ENCODE results near the gene FAM169A.

Gene FAM169A

DNA sequence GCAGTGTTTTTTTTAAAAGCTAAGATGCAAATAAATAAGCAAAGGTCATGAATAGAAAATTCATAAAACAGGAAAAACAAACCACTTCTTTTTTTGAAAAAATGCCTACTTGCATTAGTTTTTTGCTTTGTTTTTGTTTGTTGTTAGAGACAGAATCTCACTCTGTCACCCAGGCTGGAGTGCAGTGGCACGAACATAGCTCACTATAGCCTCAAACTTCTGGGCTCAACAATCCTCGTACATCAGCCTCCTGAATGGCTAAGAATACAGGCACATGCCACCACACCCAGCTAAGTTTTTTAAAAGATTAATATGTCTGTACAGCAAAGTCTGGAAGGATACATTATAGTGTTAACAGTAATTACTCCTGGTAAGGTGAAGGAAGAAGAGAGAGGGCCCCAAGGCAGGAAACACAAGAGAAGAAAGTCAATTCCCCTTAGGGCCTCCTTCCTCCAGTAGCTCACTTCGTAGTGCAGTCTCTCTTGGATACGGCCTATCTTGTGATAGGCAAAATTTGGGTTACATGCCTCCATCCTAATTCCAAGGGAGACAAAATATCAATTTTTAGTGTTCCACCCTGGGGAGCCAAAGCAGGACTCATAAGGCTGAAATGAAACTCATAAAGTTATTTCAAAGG lies 15.3 kb downstream of the FAM169A start:
- no peaks in the 10 kb centered on the region for H3K36me3 ChIP-seq (ENCODE audit: control insufficient read depth, insufficient read depth, low read length)
- H3K9me3 ChIP-seq (ENCODE audit: control insufficient read depth, low read length) = no peaks in the 10 kb centered on the region
- H3K27me3 ChIP-seq (ENCODE audit: control insufficient read depth, insufficient read depth, low read length, poor library complexity, severe bottlenecking) = no peaks in the 10 kb centered on the region
- H3K27ac ChIP-seq (ENCODE audit: insufficient read depth, low read depth, low read length, poor library complexity, severe bottlenecking) = no peak overlapping the region
- WGBS, 2 experiments = 91% methylated on average over 4 of the region's 4 CpGs
- no peak overlapping the region for H3K4me3 ChIP-seq (ENCODE audit: insufficient read depth, low read depth, low read length)
- H3K4me1 ChIP-seq (ENCODE audit: control insufficient read depth, insufficient read depth, low read length) = no peaks in the 10 kb centered on the region

DNA sequence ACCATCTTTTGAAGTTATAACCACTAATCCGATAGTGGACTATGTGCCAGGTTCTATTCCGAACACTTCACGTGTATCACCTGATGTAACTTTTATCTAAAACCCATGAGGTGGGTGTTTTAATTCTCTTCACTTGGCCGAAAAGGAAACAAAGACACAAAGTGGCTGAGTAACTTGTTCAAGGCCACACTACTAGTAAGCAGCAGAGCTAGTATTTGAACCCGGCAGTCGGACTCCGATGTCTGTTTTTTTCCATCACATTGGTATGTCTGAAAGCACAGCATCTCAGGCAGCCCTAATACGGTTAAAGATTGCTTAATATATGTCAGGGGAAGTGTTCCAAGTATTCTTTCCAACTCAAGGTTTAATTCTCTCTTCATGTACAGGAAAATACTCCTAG lies 16.2 kb downstream of the FAM169A start:
- Histone ChIP-seq H3K9me3 (ENCODE audit: control insufficient read depth, low read length) (no peaks in the 10 kb centered on the region), H3K4me1 (ENCODE audit: control insufficient read depth, insufficient read depth, low read length) (no peaks in the 10 kb centered on the region), H3K36me3 (ENCODE audit: control insufficient read depth, insufficient read depth, low read length) (no peaks in the 10 kb centered on the region), H3K27ac (ENCODE audit: insufficient read depth, low read depth, low read length, poor library complexity, severe bottlenecking) (no peak overlapping the region), H3K27me3 (ENCODE audit: control insufficient read depth, insufficient read depth, low read length, poor library complexity, severe bottlenecking) (no peaks in the 10 kb centered on the region), H3K4me3 (ENCODE audit: insufficient read depth, low read depth, low read length) (no peak overlapping the region)
- 95% methylated on average over 7 to 8 of the region's 8 CpGs for WGBS, 2 experiments

DNA sequence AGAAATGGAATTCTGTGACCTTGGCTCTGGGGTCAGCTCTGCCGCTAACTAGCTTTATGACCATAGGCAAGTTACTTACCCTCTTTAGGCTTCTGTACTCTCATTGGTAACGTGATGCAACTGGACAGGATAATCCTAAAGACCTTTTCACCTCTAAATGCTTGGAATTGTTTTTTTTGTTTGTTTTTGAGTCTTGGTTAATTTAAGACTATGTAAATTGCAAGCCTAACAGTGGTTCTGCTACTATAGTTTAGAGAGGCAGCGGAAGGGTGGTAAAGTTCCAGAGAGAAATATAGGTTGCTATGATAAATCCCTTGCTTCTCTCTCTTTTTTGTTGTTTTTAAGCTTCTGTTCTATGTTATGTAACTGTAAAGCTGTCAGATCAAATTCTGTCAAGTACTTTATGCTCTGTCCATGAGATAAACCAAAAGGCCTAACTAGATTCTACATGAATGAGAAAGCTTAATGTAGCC lies 17.6 kb downstream of the FAM169A start:
- Histone ChIP-seq H3K27ac (ENCODE audit: insufficient read depth, low read depth, low read length, poor library complexity, severe bottlenecking) (no peak overlapping the region), H3K4me3 (ENCODE audit: insufficient read depth, low read depth, low read length) (no peak overlapping the region), H3K36me3 (ENCODE audit: control insufficient read depth, insufficient read depth, low read length) (no peaks in the 10 kb centered on the region), H3K27me3 (ENCODE audit: control insufficient read depth, insufficient read depth, low read length, poor library complexity, severe bottlenecking) (no peaks in the 10 kb centered on the region), H3K4me1 (ENCODE audit: control insufficient read depth, insufficient read depth, low read length) (no peaks in the 10 kb centered on the region), H3K9me3 (ENCODE audit: control insufficient read depth, low read length) (no peaks in the 10 kb centered on the region)
- WGBS, 2 experiments = 86 to 95% methylated on average over 3 of the region's 3 CpGs

DNA sequence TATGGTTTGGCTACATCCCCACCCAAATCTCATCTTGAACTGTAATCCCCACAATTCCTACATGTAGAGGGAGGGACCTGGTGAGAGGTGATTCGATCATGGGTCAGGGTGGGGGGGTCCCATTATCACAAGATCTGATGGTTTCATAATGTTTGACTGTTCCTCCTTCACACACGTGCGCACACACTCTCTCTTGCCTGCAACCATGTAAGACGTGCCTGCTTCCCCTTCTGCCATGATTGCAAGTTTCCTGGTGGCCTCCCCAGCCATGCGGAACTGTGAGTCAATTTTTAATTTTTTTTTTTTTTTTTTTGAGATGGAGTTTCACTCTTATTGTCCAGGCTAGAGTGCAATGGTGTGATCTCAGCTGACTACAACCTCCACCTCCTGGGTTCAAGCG lies 27.0 kb downstream of the FAM169A start:
- no peaks in the 10 kb centered on the region for H3K4me1 ChIP-seq (ENCODE audit: control insufficient read depth, insufficient read depth, low read length)
- no peak overlapping the region for H3K4me3 ChIP-seq (ENCODE audit: insufficient read depth, low read depth, low read length)
- no peaks in the 10 kb centered on the region for H3K9me3 ChIP-seq (ENCODE audit: control insufficient read depth, low read length)
- 95% methylated on average over 6 of the region's 6 CpGs for WGBS, 2 experiments
- H3K27ac ChIP-seq (ENCODE audit: insufficient read depth, low read depth, low read length, poor library complexity, severe bottlenecking) = no peak overlapping the region
- no peaks in the 10 kb centered on the region for H3K27me3 ChIP-seq (ENCODE audit: control insufficient read depth, insufficient read depth, low read length, poor library complexity, severe bottlenecking)
- no peaks in the 10 kb centered on the region for H3K36me3 ChIP-seq (ENCODE audit: control insufficient read depth, insufficient read depth, low read length)

DNA sequence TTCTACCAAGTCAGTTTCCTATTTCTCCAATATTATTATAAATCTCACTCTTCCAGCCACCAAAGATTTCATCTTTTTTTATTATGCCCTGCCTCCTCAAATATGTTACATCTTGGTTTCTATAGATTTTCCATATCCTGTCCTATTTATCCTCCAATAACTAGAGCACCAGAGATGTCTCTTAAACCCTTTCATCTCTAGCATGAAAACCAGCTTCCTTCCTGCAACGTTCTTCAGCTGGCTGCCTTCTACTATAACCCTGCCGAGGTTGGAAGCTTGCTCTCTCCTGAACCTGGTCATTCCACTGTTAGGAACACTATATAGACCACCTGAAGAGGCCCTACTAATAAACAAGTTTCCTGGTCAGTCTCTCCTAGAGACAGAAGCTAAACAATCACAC lies 27.9 kb downstream of the FAM169A start:
- Histone ChIP-seq H3K27ac (ENCODE audit: insufficient read depth, low read depth, low read length, poor library complexity, severe bottlenecking) (no peak overlapping the region), H3K27me3 (ENCODE audit: control insufficient read depth, insufficient read depth, low read length, poor library complexity, severe bottlenecking) (no peaks in the 10 kb centered on the region), H3K9me3 (ENCODE audit: control insufficient read depth, low read length) (no peaks in the 10 kb centered on the region), H3K4me1 (ENCODE audit: control insufficient read depth, insufficient read depth, low read length) (no peaks in the 10 kb centered on the region), H3K4me3 (ENCODE audit: insufficient read depth, low read depth, low read length) (no peak overlapping the region), H3K36me3 (ENCODE audit: control insufficient read depth, insufficient read depth, low read length) (no peaks in the 10 kb centered on the region)
- 87 to 95% methylated on average over 2 of the region's 2 CpGs for WGBS, 2 experiments

DNA sequence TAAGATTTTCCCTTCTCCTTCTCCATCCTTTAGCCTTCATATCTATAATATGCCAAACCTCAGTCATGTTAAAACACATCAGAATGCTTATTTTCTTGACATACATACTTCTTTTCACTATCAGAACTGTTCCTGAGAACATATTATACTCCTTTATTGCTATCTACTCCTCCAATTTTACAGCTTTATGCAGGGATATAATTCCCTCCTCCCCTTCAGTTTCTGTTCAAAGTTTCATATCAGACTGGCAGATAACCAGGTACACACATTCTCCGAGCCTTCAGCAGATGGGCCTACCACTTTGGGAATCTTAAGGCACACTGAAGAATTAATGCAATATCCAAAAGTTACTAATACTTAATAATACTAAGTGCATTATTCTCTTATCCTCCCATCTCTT lies 29.1 kb downstream of the FAM169A start:
- no peaks in the 10 kb centered on the region for H3K4me1 ChIP-seq (ENCODE audit: control insufficient read depth, insufficient read depth, low read length)
- no peak overlapping the region for H3K4me3 ChIP-seq (ENCODE audit: insufficient read depth, low read depth, low read length)
- no peaks in the 10 kb centered on the region for H3K9me3 ChIP-seq (ENCODE audit: control insufficient read depth, low read length)
- H3K27me3 ChIP-seq (ENCODE audit: control insufficient read depth, insufficient read depth, low read length, poor library complexity, severe bottlenecking) = no peaks in the 10 kb centered on the region
- H3K27ac ChIP-seq (ENCODE audit: insufficient read depth, low read depth, low read length, poor library complexity, severe bottlenecking) = no peak overlapping the region
- WGBS, 2 experiments = 79 to 82% methylated on average over 1 of the region's 1 CpG
- H3K36me3 ChIP-seq (ENCODE audit: control insufficient read depth, insufficient read depth, low read length) = no peaks in the 10 kb centered on the region

DNA sequence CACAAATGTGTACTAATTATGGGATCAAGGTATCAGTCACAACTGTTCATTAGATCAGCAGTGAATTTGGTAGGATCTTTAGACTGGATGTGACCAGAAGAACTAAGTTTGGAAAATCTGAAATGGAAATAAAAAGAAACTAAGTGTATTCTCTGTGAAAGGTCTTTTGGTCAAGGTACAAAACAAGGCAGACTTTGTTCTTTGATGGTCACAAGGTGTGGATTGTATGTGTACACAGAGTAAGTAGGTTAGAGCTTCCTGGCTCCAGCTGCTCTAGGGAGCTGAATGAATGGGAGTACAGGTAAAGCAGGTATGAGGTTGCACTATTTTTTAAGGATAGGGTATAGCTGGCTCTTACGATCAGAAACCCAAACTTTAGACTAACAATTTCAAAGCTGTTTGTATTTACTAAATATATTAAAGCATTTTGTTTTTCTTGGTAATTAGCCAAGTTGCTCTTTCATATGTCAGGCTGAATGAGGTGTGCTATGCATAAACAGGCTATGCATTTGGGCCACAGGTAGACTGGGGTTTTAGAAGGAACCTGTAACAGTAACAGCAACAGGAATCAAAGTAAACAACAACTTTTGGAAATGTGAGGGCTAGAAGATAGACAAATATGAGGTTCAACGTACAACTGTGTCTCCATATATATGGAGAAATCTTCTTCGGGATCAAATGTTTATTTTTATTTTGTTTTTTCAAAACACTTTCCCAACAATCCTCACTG lies 32.5 kb downstream of the FAM169A start:
- no peaks in the 10 kb centered on the region for H3K27me3 ChIP-seq (ENCODE audit: control insufficient read depth, insufficient read depth, low read length, poor library complexity, severe bottlenecking)
- no peaks in the 10 kb centered on the region for H3K4me1 ChIP-seq (ENCODE audit: control insufficient read depth, insufficient read depth, low read length)
- no peaks in the 10 kb centered on the region for H3K36me3 ChIP-seq (ENCODE audit: control insufficient read depth, insufficient read depth, low read length)
- 81 to 100% methylated on average over 1 to 2 of the region's 3 CpGs for WGBS, 2 experiments
- no peak overlapping the region for H3K4me3 ChIP-seq (ENCODE audit: insufficient read depth, low read depth, low read length)
- no peak overlapping the region for H3K27ac ChIP-seq (ENCODE audit: insufficient read depth, low read depth, low read length, poor library complexity, severe bottlenecking)
- no peaks in the 10 kb centered on the region for H3K9me3 ChIP-seq (ENCODE audit: control insufficient read depth, low read length)

DNA sequence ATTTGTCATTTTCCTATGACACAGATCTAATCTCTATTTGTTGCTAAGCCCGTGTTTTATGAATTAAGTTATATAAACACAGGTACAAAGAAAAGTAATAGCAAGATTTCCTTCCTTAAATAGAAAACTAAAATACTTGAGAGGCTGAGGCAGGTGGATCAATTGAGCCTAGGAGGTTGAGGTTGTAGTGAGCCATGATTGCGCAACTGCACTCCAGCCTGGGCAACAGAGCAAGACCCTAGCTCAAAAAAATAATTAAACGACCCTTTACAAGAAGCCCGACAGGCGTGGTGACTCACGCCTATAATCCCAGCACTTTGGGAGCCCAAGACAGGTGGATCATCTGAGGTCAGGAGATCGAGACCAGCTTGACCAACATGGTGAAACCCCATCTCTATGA lies 36.8 kb downstream of the FAM169A start:
- Histone ChIP-seq H3K36me3 (ENCODE audit: control insufficient read depth, insufficient read depth, low read length) (no peaks in the 10 kb centered on the region), H3K27me3 (ENCODE audit: control insufficient read depth, insufficient read depth, low read length, poor library complexity, severe bottlenecking) (no peaks in the 10 kb centered on the region), H3K4me1 (ENCODE audit: control insufficient read depth, insufficient read depth, low read length) (no peaks in the 10 kb centered on the region), H3K27ac (ENCODE audit: insufficient read depth, low read depth, low read length, poor library complexity, severe bottlenecking) (no peak overlapping the region), H3K9me3 (ENCODE audit: control insufficient read depth, low read length) (no peaks in the 10 kb centered on the region), H3K4me3 (ENCODE audit: insufficient read depth, low read depth, low read length) (no peak overlapping the region)
- WGBS, 2 experiments = 93 to 95% methylated on average over 6 to 7 of the region's 7 CpGs

DNA sequence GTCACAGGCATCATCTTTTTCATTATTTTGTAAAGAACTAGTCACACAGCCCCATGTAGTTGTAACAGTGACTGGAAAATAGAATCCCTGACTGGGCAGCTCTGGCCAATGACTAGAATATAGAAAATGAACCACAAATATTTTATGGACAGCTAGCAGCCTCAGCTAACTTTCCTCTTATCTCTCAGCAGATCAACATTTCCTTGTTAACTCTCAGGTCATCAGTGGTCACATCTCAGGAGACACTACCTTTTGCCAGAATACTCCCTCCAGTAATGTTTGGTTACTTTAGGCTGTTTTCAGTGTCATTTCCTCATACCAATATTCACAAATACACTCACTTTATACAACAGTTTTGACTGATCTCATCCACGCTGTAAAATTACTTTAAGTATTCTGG lies 43.9 kb downstream of the FAM169A start:
- no peaks in the 10 kb centered on the region for H3K9me3 ChIP-seq (ENCODE audit: control insufficient read depth, low read length)
- no peak overlapping the region for H3K4me3 ChIP-seq (ENCODE audit: insufficient read depth, low read depth, low read length)
- H3K36me3 ChIP-seq (ENCODE audit: control insufficient read depth, insufficient read depth, low read length) = no peaks in the 10 kb centered on the region
- H3K27me3 ChIP-seq (ENCODE audit: control insufficient read depth, insufficient read depth, low read length, poor library complexity, severe bottlenecking) = no peaks in the 10 kb centered on the region
- no peak overlapping the region for H3K27ac ChIP-seq (ENCODE audit: insufficient read depth, low read depth, low read length, poor library complexity, severe bottlenecking)
- H3K4me1 ChIP-seq (ENCODE audit: control insufficient read depth, insufficient read depth, low read length) = no peaks in the 10 kb centered on the region
- 89 to 100% methylated on average over 1 of the region's 1 CpG for WGBS, 2 experiments

DNA sequence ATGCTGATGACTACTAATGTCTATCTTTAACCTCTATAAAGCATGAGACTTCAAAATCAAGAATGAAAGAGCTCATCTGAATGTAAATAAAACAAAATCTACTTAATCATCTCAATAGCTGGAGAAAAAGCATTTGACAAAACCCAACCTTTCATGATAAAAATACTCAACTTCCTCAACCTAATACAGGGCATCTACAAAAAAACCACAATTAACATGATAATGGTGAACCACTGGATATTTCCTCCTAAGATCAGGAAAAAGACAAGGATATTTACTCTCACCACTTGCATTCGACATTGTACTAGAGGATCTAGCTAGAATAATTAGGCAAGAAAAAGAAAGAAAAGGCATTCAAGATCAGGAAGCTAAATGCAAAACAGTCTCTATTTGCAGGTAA lies 49.3 kb downstream of the FAM169A start:
- Histone ChIP-seq H3K27me3 (ENCODE audit: control insufficient read depth, insufficient read depth, low read length, poor library complexity, severe bottlenecking) (no peaks in the 10 kb centered on the region), H3K4me3 (ENCODE audit: insufficient read depth, low read depth, low read length) (no peak overlapping the region), H3K9me3 (ENCODE audit: control insufficient read depth, low read length) (no peaks in the 10 kb centered on the region), H3K27ac (ENCODE audit: insufficient read depth, low read depth, low read length, poor library complexity, severe bottlenecking) (no peak overlapping the region), H3K36me3 (ENCODE audit: control insufficient read depth, insufficient read depth, low read length) (no peaks in the 10 kb centered on the region), H3K4me1 (ENCODE audit: control insufficient read depth, insufficient read depth, low read length) (no peaks in the 10 kb centered on the region)
- WGBS, 2 experiments = 0% methylated on average over 1 of the region's 1 CpG

All from ectodermal cell (in vitro differentiated cells).